NCI-H226 (cell line): Measurements from ENCODE around the gene DCST1.

Experiments used
- DNase-seq: peaks from one replicate; pipeline ENCODE4 v3.0.0-alpha.2; 2015

Gene DCST1

GRCh38 chr1:155001425-155001674 is 32.3 kb upstream of the DCST1 start:
- no peak for DNase-seq

DNA sequence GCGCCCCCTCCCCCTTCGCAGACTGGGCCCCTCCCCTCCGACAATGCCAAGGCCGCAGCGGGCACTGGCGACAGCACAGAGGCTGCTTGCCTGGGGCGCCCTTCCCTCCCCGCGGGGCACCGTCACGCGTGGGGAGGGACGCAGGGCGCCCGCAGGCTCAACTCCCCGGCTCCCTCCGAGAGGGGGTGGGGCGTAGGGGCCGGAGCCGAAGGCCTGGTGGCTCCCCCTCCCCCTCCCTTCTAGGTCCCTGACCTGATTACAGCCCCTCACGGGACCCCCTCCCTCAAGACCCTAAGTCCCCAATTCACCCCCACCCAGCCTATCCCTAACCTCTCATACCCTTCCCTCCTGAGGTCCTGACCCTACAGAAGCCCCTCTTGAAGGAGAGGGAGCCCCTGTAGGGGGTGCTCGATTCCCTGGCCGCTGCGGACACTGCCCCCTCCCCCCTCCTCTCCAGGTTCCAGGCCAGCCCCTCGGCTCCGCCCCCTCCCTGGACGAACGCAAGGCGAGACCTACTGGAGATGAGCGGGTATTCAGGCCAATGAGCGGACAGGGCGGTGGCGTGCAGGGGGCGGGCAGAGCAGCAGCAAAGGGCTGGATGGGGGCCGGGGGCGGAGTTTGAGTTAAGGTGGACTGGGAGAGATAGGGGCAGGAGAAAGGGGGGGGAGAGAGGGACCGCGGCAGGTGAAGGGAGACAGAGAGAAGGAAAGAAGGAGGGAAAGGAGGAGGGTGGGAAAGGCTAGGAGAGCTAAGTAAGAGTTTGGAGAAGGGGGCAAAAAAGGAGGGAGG is 31.8 kb upstream of the DCST1 start:
- peak; percentile 98 for DNase-seq

DNA sequence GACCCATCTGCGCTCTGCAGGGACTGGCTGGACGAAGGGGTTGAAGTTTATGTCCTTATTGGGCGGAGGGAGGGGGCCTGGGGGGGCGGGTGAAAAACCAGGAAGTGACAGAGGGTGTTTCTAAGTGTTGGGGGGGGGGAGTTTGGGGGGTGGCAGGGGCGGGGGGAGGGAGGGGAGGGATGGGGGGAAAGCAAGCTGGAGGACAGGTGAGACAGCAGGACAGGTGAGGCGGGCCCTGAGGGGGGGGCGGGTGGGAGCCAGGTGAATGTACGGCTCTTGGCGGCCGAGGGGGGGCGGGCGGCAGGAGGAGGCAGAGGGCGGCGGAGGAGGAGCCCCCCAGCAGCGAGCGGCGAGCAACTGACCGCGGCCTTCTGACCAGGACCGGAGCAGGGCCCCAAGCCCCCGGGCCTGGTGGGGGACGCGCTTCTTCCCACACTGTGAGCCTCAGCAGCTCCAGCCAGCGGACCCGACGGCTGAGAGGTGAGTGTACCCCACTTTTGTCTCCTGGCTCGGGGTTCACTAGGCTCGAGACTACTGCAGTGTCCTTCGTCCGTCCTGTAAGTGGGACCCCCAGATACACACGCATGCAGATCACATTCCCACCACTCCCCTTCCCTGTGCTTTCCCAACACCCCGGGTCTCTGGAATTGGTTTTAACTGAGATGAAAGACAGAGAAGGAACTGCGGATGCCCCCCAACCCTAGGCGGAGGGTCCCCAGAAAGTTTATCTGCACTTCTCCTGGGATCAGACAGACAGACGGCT is 31.0 kb upstream of the DCST1 start, which contains the start of gene ZBTB7B:
Gene ZBTB7B (plus strand): TSS at position 339 of the 763 bp plus-strand sequence. CDS start 11,859 bp downstream, outside the sequence.
- DNase-seq: no peak

GRCh38 chr1:155003227-155003765 is 30.3 kb upstream of the DCST1 start:
- no peak for DNase-seq

DNA sequence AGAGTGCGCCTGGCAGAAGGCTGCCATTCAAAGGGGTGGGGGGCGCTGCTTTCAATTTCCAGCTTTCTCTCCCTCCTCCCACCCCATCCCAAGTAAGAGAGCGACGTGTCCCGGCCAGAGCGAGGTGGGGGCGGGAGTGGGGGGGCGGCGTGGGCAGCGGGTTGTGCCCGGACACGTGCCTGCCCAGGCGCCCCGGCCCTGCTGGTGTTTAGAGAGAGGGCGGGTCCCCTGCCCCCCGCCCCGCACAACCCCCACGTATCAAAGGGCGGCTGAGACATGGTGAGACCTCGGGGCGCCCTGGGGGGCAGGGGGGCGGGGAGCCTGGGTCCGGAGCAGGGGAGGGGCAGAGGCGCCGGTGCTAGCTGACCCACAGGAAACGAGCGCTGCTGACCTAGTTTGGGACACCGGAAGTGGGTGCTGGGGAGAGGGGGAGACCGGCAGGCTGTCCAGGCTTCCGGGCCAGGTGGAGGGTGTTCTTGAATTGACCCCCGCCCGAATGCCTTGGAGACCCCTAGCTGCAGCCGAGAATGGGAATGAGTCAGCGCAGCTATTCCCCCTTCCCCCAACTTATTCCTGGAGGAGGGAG is 29.8 kb upstream of the DCST1 start:
- DNase-seq: peak; percentile 73

DNA sequence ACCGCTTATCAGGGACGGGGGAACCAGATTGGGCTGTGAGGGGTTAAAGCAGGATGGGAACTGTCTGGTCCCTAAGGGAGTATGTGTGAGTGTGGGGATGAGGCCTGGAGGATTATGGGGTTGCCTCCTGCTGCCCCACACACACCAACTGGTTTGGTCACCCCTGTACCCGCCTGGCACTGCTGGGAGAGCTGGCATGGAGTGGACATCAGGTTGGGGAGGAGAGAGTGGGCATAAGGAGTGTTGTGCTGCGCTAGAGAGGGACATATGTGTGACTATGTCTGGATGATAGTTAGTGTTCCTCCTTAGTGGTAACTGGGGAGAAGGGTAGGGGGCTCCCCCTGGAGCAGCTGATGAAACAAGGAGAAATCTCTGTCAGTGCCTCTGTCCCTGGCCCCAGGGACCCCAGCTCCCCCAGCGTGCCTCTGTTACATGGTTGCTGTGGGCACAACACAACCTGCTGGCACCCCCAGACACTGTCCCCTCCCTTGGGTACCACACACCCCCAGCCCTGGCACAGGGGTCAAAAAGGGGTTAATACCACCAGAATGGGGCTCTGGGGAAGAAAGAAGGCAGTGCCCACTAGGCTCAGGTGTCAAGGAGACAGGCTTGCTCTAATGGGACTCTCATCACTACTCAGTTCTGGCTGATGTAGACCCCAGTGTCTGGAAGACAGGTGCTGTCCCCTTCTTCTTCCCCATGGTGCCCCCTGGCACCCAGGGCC is 29.1 kb upstream of the DCST1 start:
- DNase-seq: no peak

- DNase-seq: no peak
Measured at GRCh38 chr1:155005076-155006011, 28.3 kb upstream of the DCST1 start.

DNA sequence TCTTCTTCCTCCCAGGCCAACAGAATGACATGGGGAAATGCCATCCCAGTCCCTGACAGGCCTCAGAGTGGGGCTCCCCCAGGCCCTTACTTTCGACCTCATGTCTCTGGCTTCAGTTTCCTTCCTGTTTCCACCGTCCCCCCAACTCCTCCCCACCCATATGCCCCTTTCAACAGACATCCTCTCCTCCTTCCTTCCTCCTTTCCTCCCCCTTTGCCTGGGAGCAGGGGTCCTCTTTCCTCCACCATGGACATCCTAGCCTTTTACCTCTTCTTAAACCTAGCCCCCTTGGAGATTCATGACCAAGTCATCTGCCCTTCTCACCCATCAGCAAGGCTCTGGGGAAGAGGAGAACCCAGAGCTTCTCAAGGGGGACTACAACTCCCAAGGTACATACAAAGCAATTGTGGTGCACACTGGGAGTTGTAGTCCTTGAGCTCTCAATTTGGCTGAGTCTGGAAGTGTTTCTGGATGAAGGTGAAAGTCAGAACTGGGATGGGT is 27.0 kb upstream of the DCST1 start:
- DNase-seq: no peak

- DNase-seq: no peak
Measured at GRCh38 chr1:155007251-155007828, 26.3 kb upstream of the DCST1 start.

DNA sequence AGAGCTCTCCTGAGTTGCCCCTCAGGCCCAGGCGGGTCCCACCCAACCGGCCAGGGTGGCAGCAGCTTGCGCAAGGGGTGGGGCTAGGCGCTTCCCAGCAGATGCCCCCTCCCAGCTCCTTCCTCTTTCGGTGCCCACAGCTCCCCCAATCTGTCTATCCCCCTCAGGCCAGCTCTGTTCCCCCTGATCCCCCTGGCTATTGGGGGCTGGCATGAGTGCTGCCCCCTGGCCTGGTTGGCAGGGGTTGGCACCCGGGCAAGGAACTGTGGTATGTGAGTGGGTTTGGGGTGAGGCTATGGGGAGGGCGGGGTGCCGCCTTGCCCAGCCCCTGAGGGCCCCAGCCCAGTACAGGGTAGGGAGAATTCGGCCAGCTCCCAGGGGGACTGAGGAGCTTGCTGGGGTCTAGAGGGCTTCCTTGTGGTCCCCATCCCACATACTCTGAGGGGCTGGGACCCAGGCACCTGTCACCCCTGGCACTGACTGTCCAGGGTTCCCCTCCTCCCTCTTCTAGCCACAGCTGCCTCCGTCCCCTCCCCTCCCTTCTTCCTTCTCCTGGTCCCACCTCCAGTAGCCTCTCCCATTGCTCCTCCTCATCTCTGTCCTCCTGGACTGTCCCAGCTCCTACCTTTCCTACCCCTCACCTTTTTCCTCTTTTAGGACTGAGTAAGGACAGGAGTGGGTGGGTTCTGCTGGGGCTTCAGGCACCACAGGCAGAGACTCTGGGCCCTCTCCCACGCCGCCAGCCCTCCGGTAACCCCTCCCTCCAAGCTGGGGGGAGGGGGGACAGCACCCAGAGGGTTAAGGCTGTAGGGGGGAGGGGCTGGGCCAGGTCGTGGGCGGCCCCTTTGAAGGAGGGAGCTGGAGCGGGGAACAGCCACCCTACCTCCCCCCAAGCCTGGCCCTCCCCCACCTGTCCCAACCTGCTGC is 25.3 kb upstream of the DCST1 start:
- DNase-seq: no peak

GRCh38 chr1:155009221-155009711 is 24.4 kb upstream of the DCST1 start:
- DNase-seq: no peak

DNA sequence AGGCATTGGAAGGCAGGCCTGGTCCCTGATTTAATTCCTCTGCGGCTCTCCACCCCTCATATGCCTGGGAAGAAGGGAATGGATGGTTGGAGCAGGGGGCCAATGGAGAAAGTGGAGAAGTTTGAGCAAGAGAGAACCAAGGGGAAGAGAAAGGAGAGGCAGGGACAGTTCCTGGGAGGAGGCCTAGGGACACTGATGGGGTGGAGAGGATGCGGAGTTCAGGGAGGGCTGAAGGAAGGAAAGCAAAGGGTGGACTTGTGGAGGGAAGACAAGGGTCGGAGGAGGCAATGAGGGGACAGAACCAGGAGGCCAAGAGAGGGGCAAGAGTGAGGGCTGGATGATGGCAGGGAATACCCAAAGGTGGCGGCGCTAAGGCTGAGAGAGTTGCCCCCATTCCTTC is 23.9 kb upstream of the DCST1 start:
- DNase-seq: no peak

DNA sequence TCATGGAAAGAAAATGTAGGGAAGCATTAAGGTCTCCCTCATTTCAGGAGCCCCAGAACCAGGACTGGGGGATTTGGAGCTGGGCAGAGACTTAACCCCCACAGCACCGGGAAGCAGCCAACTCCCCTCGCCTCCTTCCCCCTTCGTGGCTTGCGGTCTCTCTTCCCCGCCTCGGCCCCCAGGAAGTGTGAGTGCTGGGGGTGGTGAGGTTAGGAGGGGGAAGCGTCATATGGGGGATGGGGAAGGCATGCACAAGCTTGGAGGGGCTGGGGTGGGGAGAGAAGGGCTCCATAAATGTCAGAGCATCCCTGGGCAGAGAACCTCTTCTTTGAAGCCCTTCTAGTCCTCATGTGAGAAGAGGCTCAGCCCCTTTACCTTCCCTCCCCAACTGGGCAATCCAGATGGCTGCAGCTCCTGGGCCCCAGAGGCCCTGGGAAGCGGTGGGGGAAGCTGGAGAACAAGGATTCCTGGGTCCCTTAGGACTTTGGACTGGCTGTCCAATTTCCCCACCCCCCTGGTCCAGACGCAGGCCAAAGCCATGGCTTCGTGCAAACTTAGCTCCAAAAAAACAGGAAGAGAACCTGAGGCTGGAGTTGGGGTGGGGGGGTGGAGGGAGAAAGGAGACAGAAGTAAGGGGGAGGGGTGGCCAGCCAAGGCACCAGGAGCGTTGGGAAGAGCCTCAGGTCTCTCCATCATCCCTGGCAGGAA is 23.3 kb upstream of the DCST1 start:
- no peak for DNase-seq

- DNase-seq: no peak
Measured at GRCh38 chr1:155011004-155011416, 22.6 kb upstream of the DCST1 start.

DNA sequence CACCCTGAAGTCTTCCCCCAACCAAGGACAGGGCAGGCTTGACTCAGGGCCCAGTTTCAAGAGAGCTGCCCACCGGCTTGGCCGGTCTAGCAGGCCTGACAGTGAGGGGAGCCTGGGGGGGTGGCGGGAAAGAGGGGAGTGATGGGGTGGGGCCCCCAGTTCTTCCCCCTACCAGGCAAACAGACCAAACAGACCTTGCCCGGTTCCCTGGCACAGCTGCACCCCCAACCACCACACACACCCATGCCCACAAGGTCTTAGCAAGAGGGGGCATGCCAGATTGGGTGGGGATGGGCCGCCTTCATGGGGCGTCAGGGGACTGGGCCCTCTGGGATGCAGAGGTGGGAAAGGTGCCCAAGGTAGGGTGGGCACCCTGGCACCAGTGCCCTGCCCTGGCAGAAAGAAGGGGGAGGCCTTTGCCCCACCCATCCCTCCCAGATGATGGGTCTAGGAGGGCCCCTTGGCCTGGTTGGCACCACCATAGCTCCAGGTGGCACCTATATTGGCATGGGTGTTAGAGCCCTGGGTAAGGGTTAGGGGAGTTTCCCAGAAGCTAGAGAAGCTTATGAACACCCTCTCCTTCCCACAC is 22.1 kb upstream of the DCST1 start:
- no peak for DNase-seq

- DNase-seq: peak; percentile 77
Measured at GRCh38 chr1:155012026-155012546, 21.5 kb upstream of the DCST1 start.

DNA sequence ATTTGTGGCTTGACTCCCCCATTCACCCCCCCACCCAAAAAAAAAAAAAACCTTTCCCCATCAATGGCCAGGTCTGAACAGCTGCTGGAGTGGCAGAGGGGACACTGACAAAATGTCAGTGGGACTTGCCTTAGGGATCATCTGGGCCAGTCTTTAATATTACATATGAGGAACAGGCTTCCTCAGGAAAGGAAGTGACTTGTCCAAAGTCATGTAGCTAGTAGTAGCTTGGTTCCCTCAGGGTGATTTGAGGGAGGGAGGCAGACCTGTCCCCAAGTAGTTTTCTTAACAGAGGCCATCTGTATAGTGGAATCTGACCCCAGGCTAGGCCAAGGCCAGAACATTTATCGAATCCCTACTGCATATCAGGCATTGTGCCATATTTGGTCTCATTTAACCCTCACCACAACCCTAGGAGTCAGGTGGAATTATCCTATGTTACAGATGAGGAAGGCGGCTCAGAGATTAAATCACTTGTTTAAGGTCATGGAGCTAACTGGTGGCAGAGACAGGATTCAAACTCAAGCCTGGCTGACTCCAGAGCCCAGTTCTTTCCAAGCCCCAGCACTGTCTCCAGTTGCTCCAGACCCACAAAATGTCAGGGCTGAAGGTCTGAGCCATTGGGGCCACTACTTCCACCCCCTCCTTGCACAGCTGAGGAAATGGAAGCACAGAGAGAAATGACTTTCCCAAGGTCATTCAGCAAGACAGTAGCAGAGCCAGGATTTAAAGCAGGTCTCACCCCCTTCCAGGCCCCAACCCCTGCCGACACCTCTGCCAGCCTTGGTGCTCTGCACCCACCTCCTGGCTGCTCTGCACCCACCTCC is 20.6 kb upstream of the DCST1 start:
- DNase-seq: no peak

DNA sequence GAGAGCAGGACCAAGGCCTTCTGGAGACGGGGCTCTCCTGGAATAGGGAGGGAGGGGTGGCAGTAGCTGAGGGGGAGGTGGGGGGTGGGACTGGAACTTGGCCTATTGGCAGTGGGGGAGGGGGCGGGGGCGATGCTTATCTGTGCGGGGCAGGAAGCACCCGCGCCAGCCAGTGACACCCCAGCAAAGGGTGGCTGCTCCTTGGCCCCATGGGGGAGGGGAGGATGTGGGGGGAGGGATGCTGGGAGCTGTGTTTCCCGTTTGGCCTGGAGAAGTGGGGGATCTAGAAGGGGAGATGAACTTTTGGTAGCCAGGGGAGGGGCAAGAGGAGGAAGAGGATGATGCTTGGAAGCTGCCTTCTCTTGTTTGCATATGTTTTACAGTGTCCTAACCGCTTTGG is 20.0 kb upstream of the DCST1 start:
- no peak for DNase-seq
